Ectodermal cell (in vitro differentiated cells): ENCODE results near the gene PPP1R7.

Source experiments
- H3K27ac ChIP-seq: 2 replicates; pipeline ENCODE4 v1.7.0; 2013; ENCODE audit warnings: mild to moderate bottlenecking, low read depth, low read length; ENCODE audit not compliant: insufficient read depth, poor library complexity, severe bottlenecking
- H3K27me3 ChIP-seq: 2 replicates; pipeline ENCODE4 v1.7.0; 2013; ENCODE audit warnings: mild to moderate bottlenecking, low read length; ENCODE audit not compliant: insufficient read depth, control insufficient read depth, poor library complexity, severe bottlenecking
- H3K36me3 ChIP-seq: one replicate; pipeline ENCODE4 v1.7.0; 2013; ENCODE audit warnings: low read length; ENCODE audit not compliant: control insufficient read depth, insufficient read depth
- H3K4me1 ChIP-seq: one replicate; pipeline ENCODE4 v1.7.0; 2013; ENCODE audit warnings: low read length; ENCODE audit not compliant: control insufficient read depth, insufficient read depth
- H3K4me3 ChIP-seq: 2 replicates; pipeline ENCODE4 v1.7.0; 2013; ENCODE audit warnings: low read depth, low read length, control low read depth; ENCODE audit not compliant: insufficient read depth
- H3K9me3 ChIP-seq: 2 replicates; pipeline ENCODE4 v1.7.0; 2013; ENCODE audit warnings: mild to moderate bottlenecking, low read length, moderate library complexity; ENCODE audit not compliant: control insufficient read depth
- WGBS, 2 experiments: methylation state at CpG; one replicate each; pipeline ENCODE4 v1.1.7; 2013; ENCODE audit warnings: missing lambda C conversion rate in 2 of 2; 5-methylcytosine and 5-hydroxymethylcytosine counted together

PPP1R7 gene

DNA sequence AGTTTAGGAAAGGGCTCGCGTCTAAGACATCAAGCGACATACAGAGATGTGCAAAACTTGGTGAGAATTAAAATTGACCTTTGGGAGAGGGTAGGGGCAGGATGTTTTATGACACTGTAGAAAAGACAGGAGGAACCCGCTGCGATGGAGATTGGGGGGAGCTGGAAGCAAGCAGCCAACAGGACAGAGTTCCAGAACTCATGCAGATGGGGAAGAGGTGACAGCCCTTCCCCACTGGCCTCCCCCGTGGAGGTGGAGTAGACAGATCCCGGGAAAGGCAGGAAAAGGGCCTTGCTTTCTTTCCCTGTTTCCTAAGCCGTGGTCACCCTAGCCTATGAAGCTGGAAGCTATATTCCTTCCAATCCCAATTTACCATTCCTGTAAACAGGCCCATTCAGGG is 77.3 kb downstream of the PPP1R7 start:
- H3K4me1 ChIP-seq: peaks cover 7% of the 10 kb centered on the region
- H3K9me3 ChIP-seq: no peaks in the 10 kb centered on the region
- whole genome bisulfite sequencing, 2 experiments: 94 to 95% methylated on average over 8 of the region's 8 CpGs
- H3K4me3 ChIP-seq: no peak overlapping the region
- peaks cover 22% of the 10 kb centered on the region for H3K36me3 ChIP-seq
- H3K27me3 ChIP-seq: no peaks in the 10 kb centered on the region
- no peak overlapping the region for H3K27ac ChIP-seq

DNA sequence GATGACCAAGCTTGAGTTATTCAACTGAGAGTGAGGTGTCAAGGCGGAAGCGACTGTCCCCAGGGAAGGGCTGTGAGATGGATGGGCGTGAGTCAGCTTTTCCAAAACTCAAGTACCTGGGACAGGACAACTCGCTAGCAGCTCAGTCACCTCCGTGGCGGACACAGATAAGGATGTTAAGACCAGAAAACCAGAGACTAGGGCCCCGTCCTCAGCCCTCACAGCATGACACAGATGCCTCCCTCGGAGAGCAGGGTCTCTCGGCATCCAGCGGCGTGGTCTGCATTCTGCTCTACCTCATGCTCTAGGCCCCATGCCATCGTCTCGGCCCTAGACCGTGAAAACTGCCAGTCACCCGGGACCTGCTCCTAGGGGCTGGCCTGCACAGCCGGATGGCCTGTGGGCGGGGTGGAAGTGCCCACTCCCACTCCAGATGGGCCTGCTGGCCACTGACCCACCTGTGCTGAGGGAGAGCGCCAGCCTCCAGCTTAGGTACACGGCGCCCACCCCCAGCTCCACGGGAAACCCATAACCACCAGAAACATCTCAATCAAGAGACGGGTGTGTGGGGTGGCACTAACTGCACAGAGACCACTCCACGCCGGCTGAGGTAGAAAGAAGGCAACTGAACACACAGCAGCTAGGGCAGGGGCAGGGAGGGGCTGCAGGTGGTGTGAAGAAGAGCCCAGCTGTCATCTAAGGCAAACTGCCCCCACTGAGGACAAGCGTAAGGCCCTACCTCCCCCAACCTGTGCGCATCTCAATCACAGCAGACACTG is 78.0 kb downstream of the PPP1R7 start:
- Histone ChIP-seq H3K27ac (no peak overlapping the region), H3K27me3 (no peaks in the 10 kb centered on the region), H3K36me3 (peaks cover 29% of the 10 kb centered on the region), H3K4me3 (no peak overlapping the region), H3K4me1 (peaks cover 7% of the 10 kb centered on the region), H3K9me3 (no peaks in the 10 kb centered on the region)
- 94 to 95% methylated on average over 26 of the region's 26 CpGs for WGBS, 2 experiments

DNA sequence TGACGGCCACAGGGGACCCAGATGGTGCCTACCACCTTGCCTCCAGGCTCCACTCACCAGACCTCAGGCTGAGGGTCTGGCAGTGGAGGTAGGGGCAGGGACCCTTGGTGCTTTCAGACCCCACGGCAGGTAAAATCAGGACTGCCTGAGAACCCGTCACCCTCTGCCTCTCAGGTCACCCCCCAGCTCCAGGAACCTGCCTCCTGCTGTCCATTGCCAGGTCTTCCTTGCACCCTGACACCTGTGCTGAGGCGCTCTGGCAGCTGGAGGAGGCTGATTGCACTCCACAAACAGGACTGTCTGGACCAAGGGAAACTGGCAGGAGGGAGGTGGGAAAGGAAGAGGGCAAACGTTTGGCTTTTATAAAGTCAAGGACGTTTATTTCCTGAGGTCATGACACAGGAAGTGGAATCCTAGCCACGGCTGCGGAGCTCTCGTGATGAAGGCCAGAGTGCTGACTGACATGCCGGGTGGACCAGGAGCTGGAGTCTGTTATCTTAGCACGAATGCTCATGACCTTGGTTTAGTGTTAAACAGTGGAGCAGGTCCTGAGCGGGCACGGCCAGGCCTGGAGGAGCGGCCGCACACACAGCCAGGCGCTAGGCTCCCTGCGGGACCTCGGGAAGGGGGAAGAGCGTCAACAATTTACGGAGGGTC is 78.7 kb downstream of the PPP1R7 start:
- H3K9me3 ChIP-seq: no peaks in the 10 kb centered on the region
- 95% methylated on average over 20 of the region's 20 CpGs for WGBS, 2 experiments
- H3K27ac ChIP-seq: no peak overlapping the region
- H3K4me3 ChIP-seq: no peak overlapping the region
- H3K4me1 ChIP-seq: peaks cover 5% of the 10 kb centered on the region
- H3K36me3 ChIP-seq: peaks cover 35% of the 10 kb centered on the region
- H3K27me3 ChIP-seq: no peaks in the 10 kb centered on the region

DNA sequence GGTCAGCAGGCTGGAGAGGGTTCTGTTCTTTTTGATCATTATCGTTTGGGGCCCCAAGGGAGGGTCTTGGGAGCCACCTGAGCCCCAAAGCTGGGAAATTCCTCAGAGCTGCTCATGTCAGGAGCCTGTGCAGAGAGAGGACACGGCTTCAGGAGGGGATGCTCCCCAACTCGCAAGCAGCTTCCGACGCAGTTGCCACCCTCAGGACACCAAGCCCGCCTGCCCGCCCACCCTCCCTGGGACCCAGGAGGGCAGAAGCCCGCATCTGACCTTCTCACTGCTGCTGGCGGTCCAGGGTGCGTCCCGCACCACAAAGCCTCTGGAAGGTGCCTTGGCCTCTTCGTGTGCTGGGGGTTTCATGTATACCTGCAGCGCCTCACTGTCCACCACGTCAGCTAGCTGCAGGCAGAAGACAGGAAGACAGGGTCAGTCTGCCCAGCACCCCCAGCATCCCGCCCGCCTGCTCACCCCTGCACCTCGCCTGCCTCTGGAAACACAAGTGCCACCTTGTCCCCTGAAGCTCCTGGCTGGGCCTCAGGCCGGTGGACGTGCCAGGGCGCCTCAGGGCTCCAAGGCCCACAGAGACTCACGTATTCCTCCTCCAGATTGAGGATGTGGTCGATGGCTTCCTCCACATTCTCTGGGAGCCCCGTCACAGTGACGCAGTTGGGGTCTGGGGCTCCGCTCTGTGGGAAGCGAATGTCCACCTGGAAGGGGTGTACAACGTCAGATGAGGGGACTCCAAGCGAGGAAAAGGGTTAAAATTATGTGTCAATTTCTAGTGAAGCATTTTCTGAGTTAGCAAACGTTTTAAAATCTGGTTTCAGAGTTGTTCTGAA is 79.5 kb downstream of the PPP1R7 start:
- no peak overlapping the region for H3K27ac ChIP-seq
- 95 to 96% methylated on average over 29 of the region's 29 CpGs for WGBS, 2 experiments
- no peaks in the 10 kb centered on the region for H3K27me3 ChIP-seq
- peaks cover 42% of the 10 kb centered on the region for H3K36me3 ChIP-seq
- H3K4me3 ChIP-seq: no peak overlapping the region
- no peaks in the 10 kb centered on the region for H3K4me1 ChIP-seq
- no peaks in the 10 kb centered on the region for H3K9me3 ChIP-seq

DNA sequence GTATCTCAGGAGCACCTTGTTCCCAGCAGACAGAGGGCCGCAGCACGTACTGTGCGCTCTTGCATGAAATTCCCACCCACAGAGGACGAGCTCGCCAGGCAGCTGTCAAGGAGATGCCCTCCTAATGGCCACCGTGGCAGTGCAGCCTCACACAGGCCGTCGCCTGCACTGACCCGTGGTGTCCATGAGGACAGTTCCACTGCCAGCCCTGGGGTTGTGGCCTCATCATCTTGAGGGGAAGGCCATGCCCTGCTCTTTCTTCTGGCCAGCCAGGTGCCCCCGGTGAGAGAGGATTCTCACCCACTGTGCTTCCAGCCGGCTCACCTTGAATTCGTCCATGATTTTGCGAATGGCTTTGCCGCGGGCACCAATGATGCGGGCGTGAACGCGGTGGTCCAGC is 80.2 kb downstream of the PPP1R7 start:
- 96% methylated on average over 19 of the region's 19 CpGs for WGBS, 2 experiments
- Histone ChIP-seq H3K27me3 (no peaks in the 10 kb centered on the region), H3K4me3 (no peak overlapping the region), H3K27ac (no peak overlapping the region), H3K9me3 (no peaks in the 10 kb centered on the region), H3K4me1 (no peaks in the 10 kb centered on the region), H3K36me3 (peaks cover 47% of the 10 kb centered on the region)

DNA sequence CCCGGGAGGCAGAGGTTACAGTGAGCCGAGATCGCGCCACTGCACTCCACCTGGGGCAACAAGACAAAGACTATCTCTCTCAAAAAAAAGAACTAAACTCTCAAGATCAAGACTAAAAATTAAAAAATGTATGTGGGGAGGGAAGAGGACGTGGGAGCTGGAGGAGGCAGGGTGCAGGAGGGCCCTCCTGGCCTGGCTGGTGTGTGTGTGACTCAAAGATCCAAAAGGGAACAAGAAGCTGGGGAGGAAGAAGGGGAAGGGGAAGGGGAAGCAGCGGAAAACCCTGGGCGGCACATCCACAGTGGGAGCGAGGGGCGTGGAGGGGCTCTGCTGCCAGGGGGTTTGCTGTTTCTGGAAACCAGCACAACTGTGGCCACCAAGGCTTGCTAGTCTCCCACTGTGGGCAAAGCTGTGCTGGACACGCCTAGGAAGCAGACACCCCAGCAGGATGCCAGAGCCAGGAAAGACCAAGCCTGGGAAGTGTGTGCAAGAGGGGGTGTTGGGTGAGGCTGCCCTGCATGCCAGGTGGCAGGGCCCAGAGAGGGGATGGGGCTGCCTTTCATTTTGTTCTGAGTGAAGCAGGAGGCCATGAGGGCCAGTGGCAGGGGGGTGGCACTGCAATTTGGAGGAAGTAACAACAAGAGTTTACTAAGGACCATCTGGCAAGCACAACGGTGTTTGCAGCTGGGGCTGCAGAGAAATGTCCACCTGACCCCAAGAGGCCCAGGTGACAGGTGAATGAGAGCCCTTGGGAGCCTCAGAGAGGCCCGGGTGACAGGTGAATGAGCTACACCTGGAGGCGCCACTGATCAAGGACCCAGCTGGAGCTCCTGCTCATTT is 82.7 kb downstream of the PPP1R7 start:
- H3K36me3 ChIP-seq: peaks cover 66% of the 10 kb centered on the region

More for the DNA sequence above, 82.7 kb downstream of the PPP1R7 start:
- no peaks in the 10 kb centered on the region for H3K27me3 ChIP-seq
- 96% methylated on average over 13 of the region's 13 CpGs for WGBS, 2 experiments
- no peaks in the 10 kb centered on the region for H3K4me1 ChIP-seq
- no peaks in the 10 kb centered on the region for H3K9me3 ChIP-seq
- H3K27ac ChIP-seq: no peak overlapping the region
- H3K4me3 ChIP-seq: no peak overlapping the region
